ENCODE results near the gene SLC9A3. TPM values are rescaled to one million over a fixed set of nuclear protein-coding genes. Genes with fewer than 3 reads are reported as not detected.

SLC9A3 gene
- polyA plus RNA-seq, 1 of the 3 experiments (the other 2 are of a cell fraction), result 1.9 TPM

GRCh38 chr5:446883-447263 lies 77.4 kb downstream of the SLC9A3 start:
- peaks cover 11% of the 10 kb centered on the region for H3K9me3 ChIP-seq
- H3K9me2 ChIP-seq, result no peaks in the 10 kb centered on the region
- peaks cover 0 to 17% of the 10 kb centered on the region in 2 experiments; a peak in 1 of 4 replicates for H3K4me1 ChIP-seq (ENCODE audit: control insufficient read depth in 1 of 2, insufficient read depth in 2 of 2, low read depth in 1 of 2, low read length in 1 of 2)
- no peaks in the 10 kb centered on the region for H3F3A ChIP-seq (replicated peaks; ENCODE audit: insufficient read depth)
- peaks cover 50% of the 10 kb centered on the region for H3K79me2 ChIP-seq (ENCODE audit: insufficient read depth)
- H3K36me3 ChIP-seq (replicated peaks in 1 of 2; ENCODE audit: control insufficient read depth in 1 of 2, insufficient read depth in 2 of 2, low read length in 1 of 2), result peaks cover 38 to 53% of the 10 kb centered on the region in 2 experiments
- CTCF ChIA-PET, result interaction anchor here (0.7 to 2.0 kb wide), 18 partner anchors 10 to 446 kb away, joined by 3 to 14 read pairs (median 4); partner anchors contain the start of genes AHRR, BRD9 and TRIP13
- H3K27me3 ChIP-seq (ENCODE audit: insufficient read depth), result no peaks in the 10 kb centered on the region
- peak; percentile 69 for TF ChIP-seq CTCF (IDR thresholded peaks at IDR 0.05)
- no peak for TF ChIP-seq RFX5 (IDR thresholded peaks at IDR 0.05; ENCODE audit: low read length)
- peak; percentile 28; the same call in 1 of the 2 replicates for TF ChIP-seq RAD21 (IDR thresholded peaks at IDR 0.05; ENCODE audit: low read length)
- peak; percentile 18; the same call in 1 of the 2 replicates for TF ChIP-seq SMC3 (IDR thresholded peaks at IDR 0.05; ENCODE audit: low read depth, low read length)
- no peak overlapping the region for H3K4me2 ChIP-seq
- DNase-seq, result peak; percentile 58
- no peak overlapping the region for H3K9ac ChIP-seq
- POLR2A ChIA-PET, result no interaction called here
- no peak overlapping the region for H3K27ac ChIP-seq (ENCODE audit: low read depth in 2 of 2, low read length in 1 of 2)
- 61% methylated on average over 5 of the region's 7 CpGs for WGBS (ENCODE audit: low lambda C conversion rate)
- H3K4me3 ChIP-seq (ENCODE audit: low read depth in 2 of 2, low read length in 1 of 2), result no peak overlapping the region
- H4K20me1 ChIP-seq (ENCODE audit: insufficient read depth), result no peaks in the 10 kb centered on the region; the same call in 1 of the 2 replicates
- H2AFZ ChIP-seq (ENCODE audit: low read depth), result no peak overlapping the region

- H3K79me2 ChIP-seq (ENCODE audit: insufficient read depth), result peaks cover 46% of the 10 kb centered on the region
- no peak for DNase-seq
- H3K9me3 ChIP-seq, result peaks cover 6% of the 10 kb centered on the region
- no peaks in the 10 kb centered on the region for H3K9me2 ChIP-seq
- H3K4me2 ChIP-seq, result no peak overlapping the region
- H3K27ac ChIP-seq (ENCODE audit: low read depth in 2 of 2, low read length in 1 of 2), result no peak overlapping the region
- CTCF ChIA-PET, result interaction anchor here (0.7 to 2.0 kb wide), 20 partner anchors 9 to 447 kb away, joined by 3 to 14 read pairs (median 4); partner anchors contain the start of genes AHRR, BRD9 and TRIP13
- no peak overlapping the region for H2AFZ ChIP-seq (ENCODE audit: low read depth)
- no peaks in the 10 kb centered on the region; the same call in 1 of the 2 replicates for H4K20me1 ChIP-seq (ENCODE audit: insufficient read depth)
- no peak overlapping the region for H3K9ac ChIP-seq
- peaks cover 32 to 47% of the 10 kb centered on the region in 2 experiments for H3K36me3 ChIP-seq (replicated peaks in 1 of 2; ENCODE audit: control insufficient read depth in 1 of 2, insufficient read depth in 2 of 2, low read length in 1 of 2)
- H3F3A ChIP-seq (replicated peaks; ENCODE audit: insufficient read depth), result no peaks in the 10 kb centered on the region
- H3K27me3 ChIP-seq (ENCODE audit: insufficient read depth), result no peaks in the 10 kb centered on the region
- 88% methylated on average over 19 of the region's 19 CpGs for WGBS (ENCODE audit: low lambda C conversion rate)
- POLR2A ChIA-PET, result no interaction called here
- peaks cover 0 to 17% of the 10 kb centered on the region in 2 experiments; a peak in 1 of 4 replicates for H3K4me1 ChIP-seq (ENCODE audit: control insufficient read depth in 1 of 2, insufficient read depth in 2 of 2, low read depth in 1 of 2, low read length in 1 of 2)
- no peak overlapping the region for H3K4me3 ChIP-seq (ENCODE audit: low read depth in 2 of 2, low read length in 1 of 2)
- TF ChIP-seq NFIC (IDR thresholded peaks at IDR 0.05; ENCODE audit: borderline replicate concordance) (no peak), RFX5 (IDR thresholded peaks at IDR 0.05; ENCODE audit: low read length) (no peak), POLR2AphosphoS5 (IDR thresholded peaks at IDR 0.05; ENCODE audit: low read depth, low read length) (no peak), RAD21 (IDR thresholded peaks at IDR 0.05; ENCODE audit: low read length) (no peak), USF1 (IDR thresholded peaks at IDR 0.05; ENCODE audit: borderline replicate concordance, low read depth) (no peak), IRF3 (IDR thresholded peaks at IDR 0.05; ENCODE audit: low read depth, low read length) (no peak), FOXJ3 (CRISPR knock-in tag; IDR thresholded peaks at IDR 0.05) (no peak), GATA2 (CRISPR knock-in tag; IDR thresholded peaks at IDR 0.05) (no peak), SIN3A (IDR thresholded peaks at IDR 0.05; ENCODE audit: borderline replicate concordance, low read depth, low read length) (no peak), TAF1 (IDR thresholded peaks at IDR 0.05; ENCODE audit: borderline replicate concordance, low read depth, low read length) (no peak), CTCF (IDR thresholded peaks at IDR 0.05) (no peak), YY1 (IDR thresholded peaks at IDR 0.05; ENCODE audit: low read depth) (no peak), MAX (IDR thresholded peaks at IDR 0.05; ENCODE audit: low read depth) (no peak), SMC3 (IDR thresholded peaks at IDR 0.05; ENCODE audit: low read depth, low read length) (no peak)
Measured at GRCh38 chr5:446066-446882, 78.0 kb downstream of the SLC9A3 start.
